HG02610 (cell line): ENCODE measurements around the gene UQCC2.

Source experiments
- ATAC-seq: cut with Tn5 transposase; IDR thresholded peaks from one replicate; pipeline ENCODE4 v1.9.1; 2021; ENCODE audit warnings: mild to moderate bottlenecking, moderate library complexity; ENCODE audit not compliant: unreplicated experiment

Gene UQCC2

GRCh38 chr6:33692078-33692759 is 19.3 kb downstream of the UQCC2 start:
- ATAC-seq: no peak

- no peak for ATAC-seq
Observed at GRCh38 chr6:33691456-33692077, 19.9 kb downstream of the UQCC2 start.

GRCh38 chr6:33690766-33691165 is 20.7 kb downstream of the UQCC2 start:
- no peak for ATAC-seq

GRCh38 chr6:33689879-33690278 is 21.6 kb downstream of the UQCC2 start:
- no peak for ATAC-seq

GRCh38 chr6:33689148-33689494 is 22.4 kb downstream of the UQCC2 start:
- no peak for ATAC-seq

GRCh38 chr6:33688451-33689147 is 22.9 kb downstream of the UQCC2 start:
- no peak for ATAC-seq

- ATAC-seq: no peak
Observed at GRCh38 chr6:33688006-33688405, 23.5 kb downstream of the UQCC2 start.

GRCh38 chr6:33686981-33687975 is 24.2 kb downstream of the UQCC2 start:
- ATAC-seq: no peak

GRCh38 chr6:33686225-33686924 is 25.1 kb downstream of the UQCC2 start:
- no peak for ATAC-seq

GRCh38 chr6:33685411-33686224 is 25.9 kb downstream of the UQCC2 start:
- ATAC-seq: no peak

GRCh38 chr6:33684983-33685382 is 26.5 kb downstream of the UQCC2 start:
- no peak for ATAC-seq

GRCh38 chr6:33684428-33684896 is 27.0 kb downstream of the UQCC2 start:
- no peak for ATAC-seq

- ATAC-seq: no peak
Observed at GRCh38 chr6:33683576-33684427, 27.7 kb downstream of the UQCC2 start.

GRCh38 chr6:33683051-33683571 is 28.4 kb downstream of the UQCC2 start:
- ATAC-seq: no peak

GRCh38 chr6:33682341-33682740 is 29.2 kb downstream of the UQCC2 start:
- ATAC-seq: no peak

GRCh38 chr6:33679761-33680160 is 31.7 kb downstream of the UQCC2 start:
- ATAC-seq: no peak

GRCh38 chr6:33678932-33679490 is 32.5 kb downstream of the UQCC2 start:
- ATAC-seq: no peak
